K562 (cell line): ENCODE results near the gene PNMA8C. TPM values are rescaled to one million over a fixed set of nuclear protein-coding genes. Genes with fewer than 3 reads are reported as not detected.

Experiments
- ATAC-seq: fragments of 200-7000 bp; cut with Tn5 transposase; 3 replicates; pipeline ENCODE4 v1.9.1; 2020; ENCODE audit warnings: moderate library complexity
- BruUV-seq: library from RNA; stranded (reverse); fragments of 400-500 nt; replicated peaks from 2 replicates; lab custom pipeline; 2021; lab: Mats Ljungman, UMichigan
- CTCF ChIA-PET: fragments of 300-600 bp; formaldehyde crosslinking; extraction: SDS; loops from one replicate; lab custom pipeline; 2021; ENCODE audit warnings: low intra/inter-chr PET ratio; lab: Yijun Ruan, JAX
- POLR2A ChIA-PET: fragments of 300-600, 350-650 bp; sonication (Branson Sonifier 250); formaldehyde crosslinking; extraction: SDS; loops from one replicate; lab custom pipeline; 2021; ENCODE audit warnings: antibody characterized with exemption, inconsistent platforms; lab: Yijun Ruan, JAX
- DNase-seq, 4 experiments: peaks; one replicate each; pipeline versions ENCODE4 v3.0.0 to v3.0.0-alpha.2; 2011 to 2018; ENCODE audit warnings: low spot score in 3 of 4, mixed read lengths in 3 of 4; ENCODE audit errors: extremely low read depth in 1 of 4
- FAIRE-seq: peaks from 2 replicates; lab custom pipeline; 2011; peaks lifted over from hg19 to GRCh38; lab: Jason Lieb, UNC
- H2AFZ ChIP-seq: 2 replicates; pipeline ENCODE4 v1.6.0; 2011; ENCODE audit warnings: low read depth, low read length, control low read depth, inconsistent platforms
- H3K27ac ChIP-seq: fragments of 200-600 bp; 3 replicates; pipeline ENCODE4 v1.8.0; 2011; ENCODE audit warnings: low read depth, mild to moderate bottlenecking, control low read depth, inconsistent platforms, low read length, moderate library complexity, mixed read lengths; ENCODE audit errors: extremely low read depth
- H3K27me3 ChIP-seq, 2 experiments: fragments of 300-600 bp in 1 of 2; 2 replicates in 1 of 2; 3 replicates in 1 of 2; pipeline versions ENCODE4 v1.6.0 to v1.8.0; 2011; ENCODE audit warnings: inconsistent platforms in 2 of 2, low read length in 2 of 2, mild to moderate bottlenecking in 1 of 2, mixed read lengths in 1 of 2, moderate library complexity in 1 of 2; ENCODE audit not compliant: control insufficient read depth in 2 of 2, insufficient read depth in 2 of 2
- H3K36me3 ChIP-seq: fragments of 300-600 bp; 3 replicates; pipeline ENCODE4 v1.8.0; 2011; ENCODE audit warnings: mild to moderate bottlenecking, low read length, inconsistent platforms; ENCODE audit not compliant: control insufficient read depth, insufficient read depth
- H3K4me1 ChIP-seq, 2 experiments: fragments of 200-600 bp in 1 of 2; replicated peaks in 1 of 2; 2 replicates in 1 of 2; 3 replicates in 1 of 2; pipeline versions ENCODE4 v1.5.1 to v1.8.0; 2011; ENCODE audit warnings: inconsistent platforms in 2 of 2, low read length in 2 of 2, mild to moderate bottlenecking in 1 of 2, mixed read lengths in 1 of 2, moderate library complexity in 1 of 2; ENCODE audit not compliant: control insufficient read depth in 2 of 2, insufficient read depth in 2 of 2
- H3K4me2 ChIP-seq: 2 replicates; pipeline ENCODE4 v1.6.1; 2011; ENCODE audit warnings: low read length, control low read depth, inconsistent platforms, mixed read lengths; ENCODE audit not compliant: insufficient read depth
- H3K4me3 ChIP-seq: fragments of 200-600 bp; sonication (generic), shearing (Covaris generic); 2 replicates; pipeline ENCODE4 v1.5.1; 2016; ENCODE audit warnings: control low read depth, inconsistent platforms
- H3K79me2 ChIP-seq: fragments of 200-600 bp; 3 replicates; pipeline ENCODE4 v1.8.0; 2011; ENCODE audit warnings: low read length, inconsistent platforms; ENCODE audit not compliant: control insufficient read depth, insufficient read depth
- H3K9ac ChIP-seq, 2 experiments: 2 replicates each; pipeline versions ENCODE4 v1.6.0 to v1.6.1; 2011; ENCODE audit warnings: low read depth in 2 of 2, low read length in 2 of 2, control low read depth in 1 of 2, inconsistent platforms in 1 of 2, mild to moderate bottlenecking in 1 of 2, mixed read lengths in 1 of 2; ENCODE audit not compliant: insufficient read depth in 1 of 2
- H3K9me1 ChIP-seq: one replicate; pipeline ENCODE4 v1.6.0; 2011; ENCODE audit warnings: inconsistent platforms, mild to moderate bottlenecking, low read length, moderate library complexity; ENCODE audit not compliant: control insufficient read depth, insufficient read depth
- H3K9me3 ChIP-seq: replicated peaks from 2 replicates; pipeline ENCODE4 v1.5.1; 2011; ENCODE audit warnings: low read depth, low read length, inconsistent platforms; ENCODE audit not compliant: control insufficient read depth, insufficient read depth
- H4K20me1 ChIP-seq: replicated peaks from 2 replicates; pipeline ENCODE4 v1.6.1; 2011; ENCODE audit warnings: low read length, inconsistent platforms, mixed read lengths; ENCODE audit not compliant: control insufficient read depth, insufficient read depth
- E2F1 ChIP-seq: sonication (generic); formaldehyde crosslinking; IDR thresholded peaks from 2 replicates; pipeline ENCODE4 v1.8.1; 2023; ENCODE audit warnings: mild to moderate bottlenecking, missing genetic modification reagents, moderate library complexity
- WGBS: fragments of 100-300 bp; shearing (Covaris generic); methylation state at CpG from one replicate; pipeline ENCODE4 v1.1.6; 2016; ENCODE audit warnings: low coverage, mixed read lengths; ENCODE audit not compliant: insufficient coverage; ENCODE audit errors: missing lambda C conversion rate; 5-methylcytosine and 5-hydroxymethylcytosine counted together
- in situ Hi-C: fragments of 300-500 bp; cut with MboI; formaldehyde crosslinking; loops from 4 replicates; pipeline ENCODE4 v1.15.0; 2018; ENCODE audit warnings: inconsistent platforms, mixed read lengths
- intact Hi-C: fragments of 100-400 bp; cut with micrococcal nuclease; formaldehyde crosslinking; loops from 2 replicates; pipeline ENCODE4 v1.14.2; 2022
- polyA plus RNA-seq, 8 experiments: library from polyadenylated mRNA; depleted of rRNA in 4 of 8; stranded (reverse) in 5 of 8; unstranded in 3 of 8; fragments of >200 nt; fragmentation: Nextera tagmentation in 2 of 8; fragmentation: Illumina TruSeq in 1 of 8; extraction: Ambion mirVana in 2 of 8; extraction: Trizol in 1 of 8; gene quantifications; 2 replicates each; pipeline versions ENCODE4 v1.2.1 to v1.2.3, GENCODE V29; 2011 to 2014; ENCODE audit warnings: inconsistent platforms in 1 of 8, missing spikeins in 1 of 8
- total RNA-seq, 7 experiments: library from RNA; depleted of rRNA in 6 of 7; stranded (reverse); fragments of >200 nt in 6 of 7; fragmentation: Illumina TruSeq in 2 of 7; extraction: Trizol in 2 of 7; gene quantifications; 2 replicates each; pipeline versions ENCODE4 v1.2.1 to v1.2.3, GENCODE V29; 2011 to 2021; ENCODE audit warnings: low replicate concordance in 1 of 7
- TF ChIP-seq, protein P1 (sequence below): fragments of 450-650 bp; IDR thresholded peaks from 2 replicates; pipeline ENCODE4 v1.6.1; 2017; ENCODE audit warnings: antibody characterized with exemption

PNMA8C gene
- total and polyA plus RNA-seq, 9 of the 15 experiments (the other 6 are each of a cell fraction or from before 2014, with no cell fraction given): 0.04 to 0.05 (median 0.05) TPM; not detected in 6

DNA sequence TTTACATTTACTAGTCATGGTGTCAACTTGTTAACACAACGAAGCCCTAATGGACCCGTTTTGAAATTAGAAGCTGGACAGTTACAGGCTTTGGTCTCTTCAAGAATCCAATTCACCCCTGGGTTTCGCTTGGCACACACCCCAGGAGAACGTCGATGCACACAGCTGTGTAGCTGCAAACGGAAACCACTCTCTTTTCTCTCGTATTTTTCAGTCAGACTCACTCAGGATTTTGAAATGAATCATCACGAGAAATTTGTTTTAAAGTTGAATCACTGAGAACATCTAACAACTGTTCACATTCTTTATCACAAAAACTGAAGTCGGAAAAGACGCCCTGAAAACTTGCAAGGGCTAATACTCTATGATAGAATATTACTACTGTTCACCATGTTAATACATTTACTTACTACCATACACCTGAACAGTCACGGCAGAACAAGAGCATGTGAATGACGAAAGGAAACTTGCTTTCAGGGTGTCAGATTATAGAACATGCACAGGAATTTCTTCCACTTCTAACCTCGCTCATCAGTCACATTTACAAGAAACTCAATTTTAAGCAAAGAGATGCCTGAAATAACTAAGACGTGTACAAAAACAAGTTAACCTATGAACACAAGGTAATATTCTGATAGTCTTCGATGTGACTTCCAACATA lies 37.9 kb upstream of the PNMA8C start:
- intact Hi-C loops (no loop called here), in situ Hi-C loops (no loop called here)
- ChIA-PET CTCF (no interaction called here), POLR2A (interaction anchor here (1.1 kb wide), 1 partner anchor 14 kb away, joined by 3 read pairs; no protein-coding TSS in a partner anchor)
- Histone ChIP-seq H3K4me1 (peaks cover 0 to 21% of the 10 kb centered on the region in 2 experiments; a peak in 3 of 5 replicates), H3K27ac (no peak overlapping the region), H3K79me2 (peaks cover 12% of the 10 kb centered on the region), H4K20me1 (no peaks in the 10 kb centered on the region), H3K9me3 (no peaks in the 10 kb centered on the region), H2AFZ (no peak overlapping the region), H3K9me1 (no peaks in the 10 kb centered on the region), H3K27me3 (peaks cover 0 to 7% of the 10 kb centered on the region in 2 experiments; a peak in 3 of 5 replicates), H3K4me2 (no peak overlapping the region), H3K36me3 (peaks cover 24% of the 10 kb centered on the region; the same call in 2 of the 3 replicates), H3K9ac (no peak overlapping the region), H3K4me3 (no peak overlapping the region)
- ATAC-seq: no peak
- TF ChIP-seq E2F1 (CRISPR knock-in tag): no peak
- TF ChIP-seq, protein P1, sequence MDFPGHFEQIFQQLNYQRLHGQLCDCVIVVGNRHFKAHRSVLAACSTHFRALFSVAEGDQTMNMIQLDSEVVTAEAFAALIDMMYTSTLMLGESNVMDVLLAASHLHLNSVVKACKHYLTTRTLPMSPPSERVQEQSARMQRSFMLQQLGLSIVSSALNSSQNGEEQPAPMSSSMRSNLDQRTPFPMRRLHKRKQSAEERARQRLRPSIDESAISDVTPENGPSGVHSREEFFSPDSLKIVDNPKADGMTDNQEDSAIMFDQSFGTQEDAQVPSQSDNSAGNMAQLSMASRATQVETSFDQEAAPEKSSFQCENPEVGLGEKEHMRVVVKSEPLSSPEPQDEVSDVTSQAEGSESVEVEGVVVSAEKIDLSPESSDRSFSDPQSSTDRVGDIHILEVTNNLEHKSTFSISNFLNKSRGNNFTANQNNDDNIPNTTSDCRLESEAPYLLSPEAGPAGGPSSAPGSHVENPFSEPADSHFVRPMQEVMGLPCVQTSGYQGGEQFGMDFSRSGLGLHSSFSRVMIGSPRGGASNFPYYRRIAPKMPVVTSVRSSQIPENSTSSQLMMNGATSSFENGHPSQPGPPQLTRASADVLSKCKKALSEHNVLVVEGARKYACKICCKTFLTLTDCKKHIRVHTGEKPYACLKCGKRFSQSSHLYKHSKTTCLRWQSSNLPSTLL: no peak
- DNase-seq: no peak
- FAIRE-seq: no peak
- no TSS peak for BruUV-seq
- WGBS: 54% methylated on average over 15 of the region's 15 CpGs
